ENCODE data around the gene ROBO1.

- no peak for TF ChIP-seq CTCF (conservative IDR thresholded peaks at IDR 0.05; ENCODE audit: low read depth, low read length)
- TF ChIP-seq EZH2 (IDR thresholded peaks at IDR 0.05; ENCODE audit: low read length, unreplicated experiment) = no peak
These were observed 849.3 kb downstream of the ROBO1 start for GRCh38 chr3:78918361-78919020.

Data from PC-3 (cell line).